Stimulated activated CD4-positive, alpha-beta T cell treated with anti-CD3 and anti-CD28 coated beads, Interleukin-12 subunit alpha, Interleukin-12 subunit beta, amount 100 ng/mL, for 24 hours (primary cell): ENCODE measurements around the gene SNRPD3.
"Not testable (repeated sequence)": the region's sequence is repeated elsewhere in the genome, so short reads cannot be mapped to it uniquely, and the experiment has no call there.

Source experiments
- DNase-seq, 2 experiments: peaks; one replicate each; pipeline ENCODE4 v3.0.0-alpha.2; 2020; ENCODE audit warnings: low read depth in 2 of 2

SNRPD3 gene

GRCh38 chr22:24555165-24556039 lies at the start of gene SNRPD3:
Gene SNRPD3 (plus strand): TSS chr22:24555999. CDS start chr22:24557675, 1,676 bp downstream.
- DNase-seq = peak; percentile 100

- no peak for DNase-seq
These were observed 48.9 kb upstream of the SNRPD3 start for GRCh38 chr22:24506802-24507438.

- DNase-seq = no peak
These were observed 48.1 kb upstream of the SNRPD3 start for GRCh38 chr22:24507716-24508115.

- DNase-seq = no peak
These were observed 44.9 kb upstream of the SNRPD3 start for GRCh38 chr22:24510637-24511625.

GRCh38 chr22:24512043-24512442 lies 43.8 kb upstream of the SNRPD3 start:
- no peak for DNase-seq

GRCh38 chr22:24513378-24514240 lies 42.2 kb upstream of the SNRPD3 start:
- no peak for DNase-seq

GRCh38 chr22:24514241-24515026 lies 41.4 kb upstream of the SNRPD3 start:
- DNase-seq = no peak

- no peak for DNase-seq
These were observed 40.8 kb upstream of the SNRPD3 start for GRCh38 chr22:24515027-24515338.

GRCh38 chr22:24516301-24516737 lies 39.5 kb upstream of the SNRPD3 start:
- no peak for DNase-seq

- DNase-seq = no peak
These were observed 38.4 kb upstream of the SNRPD3 start for GRCh38 chr22:24517446-24517845.

- DNase-seq = no peak
These were observed 37.6 kb upstream of the SNRPD3 start for GRCh38 chr22:24518228-24518627.

GRCh38 chr22:24518771-24519485 lies 36.9 kb upstream of the SNRPD3 start:
- DNase-seq = no peak

- DNase-seq = no peak
These were observed 36.3 kb upstream of the SNRPD3 start for GRCh38 chr22:24519496-24519895.

- peak; percentile 12 to 18 for DNase-seq
These were observed 34.0 kb upstream of the SNRPD3 start for GRCh38 chr22:24521791-24522245.

GRCh38 chr22:24523873-24524272 lies 31.9 kb upstream of the SNRPD3 start:
- DNase-seq = no peak

- DNase-seq = peak; percentile 49 to 80
These were observed 30.3 kb upstream of the SNRPD3 start for GRCh38 chr22:24525416-24526037.

GRCh38 chr22:24526191-24526590 lies 29.6 kb upstream of the SNRPD3 start:
- no peak for DNase-seq

GRCh38 chr22:24529898-24530297 lies 25.9 kb upstream of the SNRPD3 start:
- DNase-seq = no peak

- not testable (repeated sequence) for DNase-seq
These were observed 24.8 kb upstream of the SNRPD3 start for GRCh38 chr22:24530968-24531367.
